GM18508 (cell line): Measurements from ENCODE around the gene SLC43A2.
"Not testable (repeated sequence)": the region's sequence is repeated elsewhere in the genome, so short reads cannot be mapped to it uniquely, and the experiment has no call there.

Experiments used
- ATAC-seq: cut with Tn5 transposase; IDR thresholded peaks from one replicate; pipeline ENCODE4 v1.9.1; 2021; ENCODE audit warnings: moderate number of reproducible peaks; ENCODE audit not compliant: insufficient read depth, unreplicated experiment

The SLC43A2 gene

DNA sequence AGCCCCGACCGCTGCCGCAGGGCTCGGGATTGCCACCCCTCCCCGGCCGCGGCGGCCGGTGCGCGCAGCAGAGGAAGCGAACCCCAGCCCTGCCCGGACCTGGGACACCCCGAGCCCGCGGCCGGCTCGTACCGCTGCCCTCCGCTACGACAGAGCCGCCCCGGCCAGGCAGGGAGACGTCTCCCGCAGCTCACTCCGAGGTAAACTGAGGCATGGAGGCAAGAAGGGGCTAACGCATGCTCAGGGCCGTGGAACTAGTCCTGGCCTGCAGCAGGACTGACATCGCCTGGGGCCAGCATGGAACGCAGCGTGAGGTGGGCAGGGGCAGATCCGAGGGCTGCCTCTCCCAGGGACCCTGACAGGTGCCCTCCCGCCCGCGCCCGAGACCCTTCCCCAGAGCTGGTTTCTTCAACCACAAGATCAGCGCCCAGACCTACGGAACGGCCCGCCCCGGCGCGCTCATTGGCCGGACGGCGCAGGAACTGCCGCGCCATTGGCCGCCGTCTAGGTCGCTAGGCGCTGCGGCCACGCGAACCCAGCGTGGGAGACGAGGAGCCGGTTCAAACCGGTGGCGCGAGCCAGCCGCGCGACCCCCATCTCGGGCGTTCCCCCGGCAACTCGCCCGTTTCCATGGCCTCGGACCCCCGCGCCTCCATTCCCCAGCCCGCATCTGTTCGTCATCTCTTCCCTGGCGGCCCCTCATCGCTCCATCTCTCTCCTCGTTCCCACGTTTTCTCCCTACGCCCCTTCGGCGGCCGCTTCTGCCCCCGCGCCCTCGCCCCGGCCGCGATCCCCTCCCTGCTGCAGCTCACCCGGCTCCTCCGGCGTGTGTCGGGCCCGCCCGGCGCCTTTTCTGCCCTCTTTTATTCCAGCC is at the start of gene SLC43A2:
Gene SLC43A2, minus strand, starts transcription at position 853 of the 874 bp plus-strand sequence. CDS start 960 bp downstream, outside the sequence.
- ATAC-seq = no peak

DNA sequence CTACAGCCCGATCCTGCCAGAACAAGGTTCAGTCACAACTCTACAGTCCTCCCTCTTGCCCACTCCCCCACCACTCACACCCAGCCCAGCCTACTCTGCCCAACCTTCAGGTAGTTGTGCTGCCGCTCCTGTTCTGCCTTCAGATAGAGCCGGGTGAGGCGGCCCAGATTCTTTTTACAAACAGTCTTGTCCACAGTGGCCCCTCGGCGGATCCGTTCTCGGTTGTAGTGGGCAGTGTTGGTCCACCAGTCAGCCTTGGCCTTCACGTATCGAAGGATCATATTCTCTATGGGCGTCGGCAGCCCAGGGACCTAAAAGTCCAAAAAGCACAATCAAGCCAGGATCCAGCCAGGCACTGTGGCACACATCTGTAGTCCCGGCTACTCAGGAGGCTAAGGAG is 47.8 kb upstream of the SLC43A2 start:
- ATAC-seq = no peak

DNA sequence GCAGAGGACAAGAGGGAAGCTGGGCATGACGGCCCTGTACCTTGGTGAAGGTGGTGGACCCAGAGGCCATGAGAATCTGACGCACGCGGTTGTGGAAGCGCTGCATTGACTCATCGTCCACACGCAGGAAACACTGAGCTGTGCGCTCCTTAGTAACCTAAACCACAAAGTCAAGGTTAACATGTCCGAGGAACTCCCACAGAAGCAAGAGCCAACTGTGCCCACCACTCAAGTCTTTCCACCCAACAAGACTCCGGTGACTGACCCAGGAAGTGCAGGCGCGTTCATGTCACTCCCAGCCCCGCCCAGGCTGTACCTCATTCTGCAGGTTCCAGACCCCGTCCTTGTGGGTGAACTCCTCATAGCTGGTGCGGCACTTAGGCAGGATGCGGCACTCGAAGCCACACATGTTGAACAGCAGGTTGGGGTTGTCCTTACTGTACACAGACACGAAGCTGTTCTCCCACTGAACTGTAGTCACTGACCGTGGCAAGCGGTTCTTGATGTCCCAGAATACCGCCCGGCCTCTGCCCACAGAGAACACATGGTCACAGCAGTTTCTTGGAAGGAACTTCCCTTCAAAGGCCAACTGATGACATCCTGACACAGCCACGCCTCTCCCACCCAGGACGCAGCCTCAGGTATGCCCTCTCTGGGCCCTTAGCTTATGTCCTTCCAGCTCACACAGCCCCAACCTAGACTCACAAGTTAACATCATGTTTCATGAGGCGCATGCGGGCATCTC is 44.6 kb upstream of the SLC43A2 start:
- no peak for ATAC-seq

DNA sequence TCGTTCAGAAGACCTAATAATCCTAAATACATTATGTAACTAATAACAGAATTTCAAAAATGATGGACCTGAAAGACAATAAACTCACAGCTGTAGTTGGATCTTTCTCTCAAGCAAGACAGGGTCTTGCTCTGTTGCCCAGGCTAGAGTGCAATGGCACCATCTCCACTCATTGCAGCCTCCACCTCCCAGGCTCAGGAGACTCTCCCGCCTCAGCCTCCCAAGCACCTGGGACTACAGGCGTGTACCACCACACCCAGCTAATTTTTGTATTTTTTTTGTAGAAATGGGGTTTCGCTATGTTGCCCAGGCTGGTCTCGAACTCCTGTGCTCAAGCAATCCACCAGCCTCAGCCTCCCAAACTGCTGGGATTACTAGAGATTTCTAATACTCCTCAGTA is 35.3 kb upstream of the SLC43A2 start:
- ATAC-seq = not testable (repeated sequence)

DNA sequence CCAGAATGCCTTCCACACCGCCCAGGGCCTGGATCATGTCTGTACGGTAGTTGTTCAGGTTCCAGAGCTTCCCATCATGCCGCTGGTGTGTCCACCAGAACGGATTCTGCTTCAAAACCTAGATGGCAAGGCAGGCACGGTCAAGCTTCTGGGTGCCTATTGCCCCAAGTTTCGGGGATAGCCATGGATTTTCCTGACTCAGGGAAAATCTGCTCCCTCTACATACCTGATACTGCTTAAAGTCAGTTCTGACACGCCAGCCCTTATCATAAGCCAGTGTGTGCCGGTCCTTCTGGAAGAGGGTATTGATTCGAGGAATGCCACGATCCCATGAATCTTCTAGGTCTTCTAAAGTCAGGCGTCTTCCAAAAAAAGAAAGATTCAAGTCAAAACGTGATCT is 32.4 kb upstream of the SLC43A2 start:
- no peak for ATAC-seq

DNA sequence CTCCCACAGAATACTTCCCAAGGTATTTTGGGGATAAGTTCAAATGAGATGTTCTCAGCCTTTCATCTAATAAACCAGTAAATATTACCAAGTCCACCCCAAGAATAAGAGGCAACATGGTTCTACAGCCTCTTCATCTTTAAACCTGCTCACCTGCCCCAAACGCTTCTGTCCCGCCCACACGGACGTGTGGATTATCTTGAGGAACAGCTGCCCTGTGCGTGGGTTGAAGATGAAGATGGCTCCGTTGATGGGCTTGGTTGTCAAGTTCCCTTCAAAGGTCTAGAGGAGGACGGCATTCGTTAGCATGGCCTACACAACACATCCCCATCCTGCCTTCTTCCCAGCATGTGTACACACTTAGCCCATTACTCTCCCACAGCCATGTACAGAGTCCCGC is 29.5 kb upstream of the SLC43A2 start:
- no peak for ATAC-seq

DNA sequence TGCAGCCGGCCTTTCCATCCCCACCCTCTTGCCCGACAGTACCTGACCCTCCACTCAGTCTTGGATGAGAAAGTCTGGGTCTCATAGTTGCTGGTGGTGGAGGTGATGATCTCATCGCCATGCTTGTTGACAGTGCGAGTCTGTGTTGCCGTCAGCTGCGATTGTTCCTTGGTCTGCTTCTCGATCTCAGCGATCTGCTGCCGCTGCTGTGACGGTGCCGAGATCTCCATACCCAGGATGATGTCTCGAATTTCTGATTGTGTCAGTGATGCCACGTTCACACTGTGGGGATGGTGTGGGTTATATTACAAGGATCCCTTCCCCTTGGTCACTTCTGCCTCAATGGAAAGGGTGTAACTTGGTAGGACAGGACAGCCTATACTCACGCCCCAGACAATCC is 25.1 kb upstream of the SLC43A2 start:
- no peak for ATAC-seq

DNA sequence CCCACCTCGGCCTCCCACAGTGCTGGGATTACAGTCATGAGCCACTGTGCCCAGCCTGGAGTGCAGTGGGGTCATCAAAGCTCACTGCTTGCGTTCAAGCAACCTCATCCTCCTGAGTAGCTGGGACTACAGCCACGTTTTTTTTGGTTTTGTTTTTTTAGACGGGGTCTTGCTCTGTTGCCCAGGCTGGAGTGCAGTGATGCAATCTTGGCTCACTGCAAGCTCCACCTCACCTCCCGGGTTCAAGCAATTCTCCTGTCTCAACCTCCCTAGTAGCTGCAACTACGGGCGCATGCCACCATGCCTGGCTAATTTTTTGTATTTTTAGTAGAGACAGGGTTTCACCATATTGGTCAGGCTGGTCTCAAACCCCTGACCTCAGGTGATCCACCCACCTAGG is 24.2 kb upstream of the SLC43A2 start:
- ATAC-seq = not testable (repeated sequence)

DNA sequence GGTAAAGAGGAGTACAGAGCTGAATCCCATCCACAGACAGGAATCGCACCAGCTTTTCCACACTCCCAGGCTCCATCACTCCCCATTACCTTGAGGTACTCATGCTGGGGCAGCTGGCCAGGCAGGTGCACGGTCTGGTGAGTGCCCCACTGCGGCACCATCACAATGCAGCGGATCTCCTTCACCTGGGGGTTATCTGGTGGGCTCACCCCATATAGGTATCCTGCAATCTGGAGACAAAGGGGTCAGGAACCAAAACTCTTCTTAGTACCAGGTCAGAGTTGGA is 22.9 kb upstream of the SLC43A2 start:
- ATAC-seq = no peak

DNA sequence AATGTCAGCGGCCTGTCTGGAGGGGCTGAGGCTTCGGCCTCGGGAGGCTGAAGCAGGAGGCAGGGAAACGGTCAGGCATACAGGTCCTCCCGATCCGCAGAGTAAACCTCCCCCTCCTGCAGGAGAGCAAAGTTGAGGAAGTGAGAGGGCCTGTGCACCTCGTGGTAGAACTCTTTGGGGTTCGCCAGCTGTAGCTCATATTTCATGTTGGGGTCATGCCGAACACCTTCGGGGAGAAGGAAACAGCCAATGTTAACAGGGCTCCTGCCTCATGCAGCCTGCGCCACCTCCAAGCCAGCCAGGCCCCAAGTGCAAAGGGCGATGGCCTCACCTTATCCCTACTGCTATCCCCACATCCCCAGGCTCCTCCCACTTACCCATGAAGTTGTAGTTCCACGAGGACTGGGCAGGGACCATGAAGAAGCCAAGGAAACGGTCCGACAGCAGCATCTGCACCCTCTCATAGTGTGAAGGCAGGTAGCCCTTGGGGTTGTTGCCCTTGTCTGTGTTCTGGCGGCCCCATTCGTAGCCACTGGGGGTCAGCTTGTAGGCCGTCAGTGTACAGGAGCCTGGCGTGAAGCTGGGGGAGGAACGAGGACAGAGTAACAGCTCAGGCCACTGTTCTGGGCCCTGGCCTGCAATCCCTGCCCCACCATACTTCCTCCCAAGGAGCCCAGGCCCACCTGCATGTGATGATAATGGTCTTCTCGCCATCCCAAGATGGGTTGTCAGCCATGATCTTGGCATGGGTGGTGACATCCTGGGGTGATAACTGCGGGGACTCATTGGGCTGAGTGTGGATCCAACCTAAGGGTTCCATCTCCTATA is 22.3 kb upstream of the SLC43A2 start:
- no peak for ATAC-seq

DNA sequence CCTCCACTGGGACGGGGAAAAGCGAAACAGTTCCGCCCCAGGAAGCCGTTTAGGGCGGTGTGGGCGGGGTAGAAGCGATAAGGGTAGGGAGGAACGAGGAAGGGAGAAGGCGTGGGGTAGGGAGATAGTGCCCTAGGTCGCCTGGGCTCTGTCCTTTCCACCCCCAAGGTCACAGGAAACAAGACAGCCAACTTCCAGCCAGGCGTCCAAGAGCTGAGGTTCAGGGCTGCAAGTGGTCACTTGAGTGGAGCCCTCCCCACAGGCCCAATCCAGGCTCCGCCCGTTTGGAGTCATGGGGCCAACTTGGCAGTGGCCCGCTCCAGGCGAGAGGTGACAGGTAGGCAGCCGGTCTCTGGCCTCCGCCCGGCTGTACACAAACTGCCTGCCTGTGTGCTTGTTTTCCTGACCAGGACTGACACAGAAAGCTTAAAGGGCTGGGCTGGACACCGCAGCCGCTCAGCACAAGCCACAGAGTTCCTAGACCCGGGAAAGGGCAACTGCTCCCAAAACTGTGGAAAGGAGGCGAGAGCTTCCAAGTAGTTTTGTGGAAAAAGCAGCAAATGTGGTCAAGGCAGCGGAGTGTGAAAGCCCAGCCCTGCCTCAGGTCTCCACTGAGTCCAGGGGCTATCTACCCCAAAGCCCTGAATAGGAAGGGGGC is 21.3 kb upstream of the SLC43A2 start, which contains the start of gene RILP:
Gene RILP, minus strand, starts transcription at position 23 of the 658 bp plus-strand sequence. CDS start 62 bp downstream, outside the sequence.
- ATAC-seq = no peak

DNA sequence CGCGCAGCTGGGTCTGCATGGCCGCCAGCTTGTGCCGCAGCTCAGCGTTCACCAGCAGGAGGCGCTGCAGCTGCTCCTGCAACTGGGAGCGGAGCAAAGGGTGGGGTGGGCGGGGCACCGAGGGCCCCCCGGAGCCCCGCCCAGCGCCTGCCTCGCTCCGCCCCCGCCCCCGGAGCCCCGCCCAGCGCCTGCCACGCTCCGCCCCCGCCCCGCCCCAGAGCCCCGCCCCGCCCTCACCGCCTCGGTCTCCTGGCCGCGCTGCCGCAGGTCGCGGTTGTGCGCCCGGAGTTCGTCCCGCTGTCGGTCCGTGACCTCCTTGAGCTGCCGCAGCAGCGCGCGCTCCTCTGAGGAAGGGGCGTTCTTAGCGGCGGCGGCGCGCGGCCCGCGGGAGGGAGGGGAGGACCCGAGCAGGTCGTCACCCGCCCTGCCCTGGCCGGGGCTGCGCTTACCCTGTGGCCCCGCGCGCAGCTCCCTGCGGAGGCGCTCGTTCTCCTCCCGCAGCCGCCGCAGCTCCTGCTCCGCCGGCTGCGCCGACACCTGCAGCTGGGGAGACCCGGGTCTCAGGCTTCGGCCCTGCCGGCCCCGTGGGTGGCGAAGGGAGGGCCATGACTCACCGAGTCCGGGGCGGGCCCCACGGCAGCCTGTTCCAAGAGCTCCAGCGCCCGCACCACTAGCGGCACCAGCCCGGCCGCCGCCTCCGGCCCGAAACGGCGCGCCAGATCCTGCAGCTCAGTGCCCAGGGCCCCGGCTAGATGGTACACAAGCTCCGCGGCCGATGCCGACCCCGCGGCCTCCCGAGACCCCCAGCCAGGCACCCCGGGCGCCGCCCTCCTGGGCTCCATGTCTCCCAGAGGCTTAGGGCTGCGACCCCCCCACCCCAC is 20.6 kb upstream of the SLC43A2 start:
- no peak for ATAC-seq

DNA sequence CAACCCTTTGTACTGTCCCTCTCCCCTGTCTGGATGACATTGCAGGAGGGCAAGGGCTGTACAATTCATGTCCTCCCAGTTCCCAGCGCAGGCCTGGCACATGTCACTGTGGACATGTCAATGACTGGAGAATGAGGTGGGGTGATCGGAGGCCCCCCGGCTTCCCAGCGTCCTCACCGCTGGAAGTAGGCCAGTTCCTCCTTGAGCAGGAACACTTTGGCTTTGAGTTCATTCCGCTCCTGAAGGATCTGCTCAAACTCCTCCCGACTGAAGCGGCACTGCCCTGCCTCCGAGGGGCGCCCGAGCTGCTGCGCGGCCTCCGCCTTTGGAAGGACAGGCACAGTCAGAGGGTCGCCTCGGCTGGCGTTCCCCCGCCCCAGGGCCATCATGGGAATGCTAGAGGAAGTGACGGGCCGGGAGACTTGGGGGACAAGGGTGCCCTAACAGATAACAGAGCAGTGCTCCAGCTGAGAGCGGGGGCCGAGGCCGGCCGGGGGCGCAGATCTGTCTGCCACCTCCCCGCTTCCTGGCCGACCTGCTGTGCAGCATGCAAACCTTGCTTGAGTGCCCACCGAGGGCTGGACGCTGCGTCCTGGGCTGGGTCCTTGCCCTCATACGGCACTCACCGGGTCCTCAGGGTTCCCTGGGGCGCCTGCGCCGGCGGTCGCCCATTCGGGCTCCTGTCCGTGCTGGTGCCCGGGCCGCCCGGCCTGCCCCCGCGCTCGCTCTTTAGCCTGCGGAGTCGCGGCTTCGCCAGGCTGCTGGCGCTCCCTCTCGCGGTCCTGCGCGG is 19.7 kb upstream of the SLC43A2 start:
- ATAC-seq = no peak

DNA sequence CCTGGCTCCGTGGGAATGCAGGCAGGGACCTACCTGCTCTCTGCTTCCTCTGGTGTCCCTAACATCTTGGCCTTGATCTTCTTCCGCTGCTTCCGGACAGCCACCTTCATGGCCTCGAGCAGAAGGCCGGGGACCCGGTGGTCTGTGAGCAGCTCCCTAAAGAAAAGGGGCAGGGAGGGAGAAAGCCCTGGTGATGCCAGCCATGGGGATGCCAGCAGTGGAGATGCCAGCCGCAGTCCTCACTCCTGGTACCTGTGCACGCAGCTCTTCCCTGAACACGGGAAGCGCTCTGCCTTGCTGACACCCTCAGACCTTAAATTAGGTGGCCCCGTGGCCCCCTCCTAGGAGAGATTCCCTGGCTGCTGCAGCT is 19.2 kb upstream of the SLC43A2 start:
- no peak for ATAC-seq

DNA sequence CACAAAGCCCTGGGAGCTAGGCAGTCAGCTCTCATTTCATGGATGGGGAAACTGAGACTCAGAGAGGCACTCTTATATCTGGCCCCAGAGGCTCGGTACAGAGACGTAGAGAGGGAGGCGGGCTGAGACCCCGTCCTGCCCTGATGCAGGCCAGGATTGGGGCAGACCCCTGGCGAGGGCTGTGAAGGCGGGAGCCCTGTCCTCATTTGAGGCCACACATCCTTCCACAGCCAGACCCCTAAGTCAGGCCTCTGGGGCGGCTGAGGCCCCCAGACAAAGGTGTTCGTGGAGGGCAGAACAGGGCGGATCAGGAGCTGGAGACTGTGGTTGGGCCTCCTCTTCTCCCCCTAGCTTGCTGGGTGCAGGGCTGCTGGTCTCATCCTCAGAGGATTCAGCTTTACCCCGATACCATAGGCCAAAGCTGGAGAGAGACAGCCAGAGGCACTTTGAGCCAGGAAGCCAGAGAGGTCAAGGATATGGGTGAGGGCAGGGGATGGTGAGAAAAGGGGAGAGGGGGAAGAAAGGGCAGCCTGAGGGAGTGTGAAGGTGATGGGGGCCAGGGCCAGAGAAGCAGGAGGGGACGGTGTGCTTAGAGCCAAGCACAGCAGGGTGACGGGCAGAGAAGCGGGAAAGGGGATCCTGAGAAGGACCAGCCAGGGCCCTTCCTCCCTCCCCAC is 17.7 kb upstream of the SLC43A2 start:
- no peak for ATAC-seq

DNA sequence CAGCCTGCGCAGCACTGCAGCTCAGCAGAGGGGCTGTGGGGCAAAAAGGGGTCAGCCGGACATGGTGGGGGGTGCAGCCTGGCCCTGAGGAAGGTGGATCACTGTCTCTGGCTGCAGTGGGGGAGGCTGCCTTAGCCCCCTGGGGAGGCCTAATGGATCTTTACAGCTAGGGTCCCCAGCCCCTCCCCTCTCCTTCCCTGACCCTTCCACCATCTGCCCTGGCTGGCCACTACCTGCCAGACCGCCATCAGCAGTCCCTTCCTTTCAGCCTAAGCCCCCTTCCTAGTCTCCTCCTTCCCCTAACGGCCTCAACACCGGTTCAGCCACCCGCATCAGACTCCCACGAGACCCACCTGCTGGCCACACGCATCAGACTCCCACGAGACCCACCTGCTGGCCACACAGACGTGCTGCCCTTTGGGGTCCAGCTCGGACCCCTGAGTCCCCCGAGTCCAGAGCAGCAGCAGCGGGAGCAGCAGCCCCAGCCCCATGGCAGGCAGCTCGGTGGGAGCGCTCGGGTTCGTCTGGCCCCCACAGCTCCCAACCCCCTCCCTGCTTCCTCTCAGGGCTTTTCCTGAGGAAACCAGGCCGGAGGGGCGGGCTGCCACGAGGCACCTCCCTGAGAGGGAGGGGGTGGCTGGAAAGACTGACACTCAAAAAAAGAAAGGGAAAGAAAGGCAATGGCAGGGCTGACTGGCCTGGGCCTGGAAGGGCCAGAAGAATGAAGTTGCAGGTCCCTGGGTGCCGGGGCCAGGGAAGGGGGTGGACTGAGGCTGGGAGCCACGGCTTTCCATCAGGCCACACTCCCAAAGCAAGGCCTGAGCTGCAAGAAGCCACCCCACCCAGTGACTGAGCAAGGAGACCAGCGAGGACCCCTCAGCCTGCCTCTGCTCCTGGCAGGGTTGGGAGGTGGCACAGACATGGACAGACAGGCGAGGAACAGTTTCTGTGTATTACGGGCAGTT is 16.9 kb upstream of the SLC43A2 start, which contains the start of gene SCARF1:
Gene SCARF1, minus strand, starts transcription at position 526 of the 965 bp plus-strand sequence. Its CDS starts 35 bp downstream, at position 491.
- ATAC-seq = no peak
